Duodenal mucosa (tissue), 2 donors: ENCODE results near the gene FAM171A2.
A peak's percentile ranks its signal among the peaks of the same experiment; 100 is the strongest.

Experiments
- H3K27ac ChIP-seq: one replicate; pipeline ENCODE4 v1.7.0; 2013; ENCODE audit warnings: low read depth, low read length
- H3K27me3 ChIP-seq, 2 donors: one replicate each; pipeline ENCODE4 v1.7.0; 2013; ENCODE audit warnings: low read length in 2 of 2, control low read depth in 1 of 2; ENCODE audit not compliant: insufficient read depth in 2 of 2, control insufficient read depth in 1 of 2
- H3K36me3 ChIP-seq, 2 donors: one replicate each; pipeline ENCODE4 v1.7.0; 2013; ENCODE audit warnings: low read length in 2 of 2, control low read depth in 1 of 2; ENCODE audit not compliant: insufficient read depth in 2 of 2, control insufficient read depth in 1 of 2
- H3K4me1 ChIP-seq, 2 donors: one replicate each; pipeline ENCODE4 v1.7.0; 2013; ENCODE audit warnings: low read length in 2 of 2, control low read depth in 1 of 2; ENCODE audit not compliant: insufficient read depth in 2 of 2, control insufficient read depth in 1 of 2
- H3K4me3 ChIP-seq, 2 donors: one replicate each; pipeline ENCODE4 v1.7.0; 2013; ENCODE audit warnings: low read length in 2 of 2, low read depth in 1 of 2
- H3K9ac ChIP-seq, 2 donors: one replicate each; pipeline ENCODE4 v1.7.0; 2013; ENCODE audit warnings: low read length in 2 of 2, low read depth in 1 of 2
- H3K9me3 ChIP-seq, 2 donors: one replicate each; pipeline ENCODE4 v1.7.0; 2013; ENCODE audit warnings: low read length in 2 of 2, control low read depth in 1 of 2; ENCODE audit not compliant: control insufficient read depth in 1 of 2

The FAM171A2 gene

GRCh38 chr17:44307387-44308186 is 56.1 kb downstream of the FAM171A2 start:
- Histone ChIP-seq H3K4me1 (peaks cover 6% of the 10 kb centered on the region in 2 donors), H3K9me3 (no peaks in the 10 kb centered on the region), H3K27ac (no peak overlapping the region), H3K36me3 (no peaks in the 10 kb centered on the region), H3K4me3 (peak overlapping the region; percentile 30 to 32), H3K27me3 (peaks cover 2 to 9% of the 10 kb centered on the region in 2 donors), H3K9ac (no peak overlapping the region)

- Histone ChIP-seq H3K27ac (no peak overlapping the region), H3K9ac (no peak overlapping the region), H3K27me3 (peaks cover 7 to 9% of the 10 kb centered on the region in 2 donors), H3K9me3 (no peaks in the 10 kb centered on the region), H3K4me1 (peaks cover 6% of the 10 kb centered on the region in 2 donors), H3K4me3 (no peak overlapping the region), H3K36me3 (no peaks in the 10 kb centered on the region)
These were observed 59.0 kb downstream of the FAM171A2 start for GRCh38 chr17:44304651-44305050.
